Measurements from ENCODE around the gene ZNF574. TPM values are rescaled to one million over a fixed set of nuclear protein-coding genes. Genes with fewer than 3 reads are reported as not detected.

The ZNF574 gene
- total RNA-seq, 1 donor from 2014 or later = 7.1 TPM

DNA sequence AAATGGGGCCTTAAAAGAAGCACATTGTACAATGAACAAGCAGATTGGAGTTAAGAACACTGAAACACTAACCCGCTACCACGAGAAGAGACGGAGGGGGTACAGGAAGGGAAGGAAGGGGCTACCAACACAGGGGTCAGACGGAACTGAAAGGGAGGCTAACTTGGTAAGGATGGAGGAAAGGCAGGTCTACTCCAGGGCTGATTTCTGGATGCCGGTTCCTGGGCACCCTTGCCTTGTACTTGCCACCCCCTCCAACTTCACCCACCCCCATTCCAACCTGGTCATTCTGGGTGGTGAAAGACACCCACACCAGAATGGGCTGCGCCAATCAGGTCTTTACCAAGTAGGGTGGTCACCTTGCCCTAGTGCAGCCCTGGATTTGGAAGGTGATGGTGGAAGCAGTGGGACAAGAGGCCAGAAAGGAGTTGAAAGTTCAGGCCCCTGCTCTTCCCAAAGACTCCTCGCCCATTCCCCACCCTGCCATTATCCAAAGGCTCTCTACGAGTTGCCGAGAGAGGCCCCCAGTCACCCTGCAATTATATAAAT, 10.3 kb downstream of the ZNF574 start:
- peaks cover 9% of the 10 kb centered on the region for H3K36me3 ChIP-seq
- H3K4me3 ChIP-seq = no peak overlapping the region
- H3K27ac ChIP-seq (replicated peaks) = no peak overlapping the region
- intact Hi-C loops (cut with micrococcal nuclease) = no loop called here
- TF ChIP-seq, protein P1, sequence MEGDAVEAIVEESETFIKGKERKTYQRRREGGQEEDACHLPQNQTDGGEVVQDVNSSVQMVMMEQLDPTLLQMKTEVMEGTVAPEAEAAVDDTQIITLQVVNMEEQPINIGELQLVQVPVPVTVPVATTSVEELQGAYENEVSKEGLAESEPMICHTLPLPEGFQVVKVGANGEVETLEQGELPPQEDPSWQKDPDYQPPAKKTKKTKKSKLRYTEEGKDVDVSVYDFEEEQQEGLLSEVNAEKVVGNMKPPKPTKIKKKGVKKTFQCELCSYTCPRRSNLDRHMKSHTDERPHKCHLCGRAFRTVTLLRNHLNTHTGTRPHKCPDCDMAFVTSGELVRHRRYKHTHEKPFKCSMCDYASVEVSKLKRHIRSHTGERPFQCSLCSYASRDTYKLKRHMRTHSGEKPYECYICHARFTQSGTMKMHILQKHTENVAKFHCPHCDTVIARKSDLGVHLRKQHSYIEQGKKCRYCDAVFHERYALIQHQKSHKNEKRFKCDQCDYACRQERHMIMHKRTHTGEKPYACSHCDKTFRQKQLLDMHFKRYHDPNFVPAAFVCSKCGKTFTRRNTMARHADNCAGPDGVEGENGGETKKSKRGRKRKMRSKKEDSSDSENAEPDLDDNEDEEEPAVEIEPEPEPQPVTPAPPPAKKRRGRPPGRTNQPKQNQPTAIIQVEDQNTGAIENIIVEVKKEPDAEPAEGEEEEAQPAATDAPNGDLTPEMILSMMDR (IDR thresholded peaks at IDR 0.05; ENCODE audit: borderline replicate concordance) = no peak
- H3K9me3 ChIP-seq (replicated peaks) = no peaks in the 10 kb centered on the region
- no peak for DNase-seq
- H3K4me1 ChIP-seq = peaks cover 14% of the 10 kb centered on the region
- H3K27me3 ChIP-seq (ENCODE audit: low read depth) = no peaks in the 10 kb centered on the region

DNA sequence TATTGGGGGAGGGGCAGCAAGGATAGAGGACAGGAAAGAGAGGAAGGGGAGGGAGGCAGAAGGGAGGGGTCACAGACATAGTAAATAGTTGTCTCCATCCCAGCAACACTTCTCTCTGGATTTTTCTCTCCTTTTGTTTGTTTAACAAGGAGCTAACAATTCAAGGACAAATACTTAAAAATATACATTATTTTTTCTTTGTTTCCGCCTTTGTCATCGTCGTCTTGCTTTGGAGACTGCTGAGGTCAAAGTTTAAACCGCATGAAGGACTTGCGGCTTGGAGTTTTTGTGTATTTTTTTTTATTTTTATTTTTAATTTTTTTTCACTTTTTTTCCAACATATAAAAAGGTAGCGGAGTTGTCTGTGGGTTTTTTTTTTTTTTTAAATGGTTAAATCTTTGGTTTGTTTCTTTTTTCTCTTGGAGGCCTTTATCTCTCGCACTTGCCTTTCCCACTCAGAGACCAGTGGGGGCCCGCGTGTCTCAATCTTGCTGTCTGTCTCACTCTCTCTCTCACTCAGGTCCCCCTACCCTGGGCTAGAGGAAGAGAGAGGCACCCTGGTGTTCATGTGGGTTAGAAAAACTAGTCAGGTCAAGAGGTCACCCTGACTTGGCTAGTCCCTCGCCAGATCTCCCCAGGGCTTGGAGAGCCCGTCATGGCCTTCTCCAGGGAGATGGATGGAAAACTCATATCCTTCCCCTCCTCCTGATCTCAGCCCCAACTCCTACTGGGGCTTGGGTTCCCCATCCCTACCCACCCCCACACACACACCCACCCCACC, 11.0 kb downstream of the ZNF574 start:
- TF ChIP-seq, protein P1 (IDR thresholded peaks at IDR 0.05; ENCODE audit: borderline replicate concordance) = no peak
- intact Hi-C loops (cut with micrococcal nuclease) = no loop called here
- Histone ChIP-seq H3K36me3 (peaks cover 2% of the 10 kb centered on the region), H3K9me3 (replicated peaks) (no peaks in the 10 kb centered on the region), H3K4me3 (no peak overlapping the region), H3K27ac (replicated peaks) (no peak overlapping the region), H3K4me1 (peaks cover 13% of the 10 kb centered on the region), H3K27me3 (ENCODE audit: low read depth) (no peaks in the 10 kb centered on the region)
- no peak for DNase-seq

DNA sequence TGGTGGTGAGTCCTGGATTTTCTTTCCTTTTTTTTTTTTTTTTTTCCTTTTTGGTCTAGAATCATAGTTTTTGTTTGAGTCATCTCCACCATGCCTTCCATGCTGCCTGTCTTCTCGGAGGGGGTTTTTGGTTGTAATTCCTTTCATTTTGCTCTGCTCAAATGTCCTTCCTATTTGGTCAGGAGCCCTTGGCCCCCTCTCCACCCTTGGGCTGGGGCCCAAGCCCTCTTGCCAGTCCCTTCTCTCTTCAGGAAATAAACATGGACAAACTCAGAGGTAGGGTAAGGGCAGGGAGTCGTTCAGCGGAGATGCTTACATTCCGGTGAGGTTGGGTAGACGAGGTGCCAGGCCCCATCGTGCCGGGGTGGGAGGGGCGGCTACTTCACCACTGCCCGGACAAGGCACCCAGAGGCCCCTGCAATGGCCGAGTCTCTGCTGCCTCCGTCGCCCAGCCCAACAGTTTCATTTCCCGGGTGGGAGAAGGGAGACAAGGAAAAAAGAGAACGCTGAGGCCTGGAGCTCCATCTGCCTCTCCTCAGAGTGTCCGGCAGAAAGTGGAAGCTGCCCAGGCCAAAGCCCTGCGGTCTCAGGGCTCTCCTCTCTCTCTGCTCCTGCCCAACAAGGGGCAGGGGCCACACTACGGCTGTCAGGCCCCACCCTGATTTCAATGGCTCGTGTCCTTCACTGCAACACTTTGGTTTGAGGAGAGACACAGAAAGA, 12.7 kb downstream of the ZNF574 start:
- no peak for DNase-seq
- Histone ChIP-seq H3K36me3 (no peaks in the 10 kb centered on the region), H3K9me3 (replicated peaks) (no peaks in the 10 kb centered on the region), H3K27ac (replicated peaks) (peak overlapping the region; percentile 52), H3K27me3 (ENCODE audit: low read depth) (no peaks in the 10 kb centered on the region), H3K4me3 (peak overlapping the region; percentile 10), H3K4me1 (peaks cover 15% of the 10 kb centered on the region)
- TF ChIP-seq, protein P1 (IDR thresholded peaks at IDR 0.05; ENCODE audit: borderline replicate concordance) = no peak
- intact Hi-C loops (cut with micrococcal nuclease) = no loop called here

DNA sequence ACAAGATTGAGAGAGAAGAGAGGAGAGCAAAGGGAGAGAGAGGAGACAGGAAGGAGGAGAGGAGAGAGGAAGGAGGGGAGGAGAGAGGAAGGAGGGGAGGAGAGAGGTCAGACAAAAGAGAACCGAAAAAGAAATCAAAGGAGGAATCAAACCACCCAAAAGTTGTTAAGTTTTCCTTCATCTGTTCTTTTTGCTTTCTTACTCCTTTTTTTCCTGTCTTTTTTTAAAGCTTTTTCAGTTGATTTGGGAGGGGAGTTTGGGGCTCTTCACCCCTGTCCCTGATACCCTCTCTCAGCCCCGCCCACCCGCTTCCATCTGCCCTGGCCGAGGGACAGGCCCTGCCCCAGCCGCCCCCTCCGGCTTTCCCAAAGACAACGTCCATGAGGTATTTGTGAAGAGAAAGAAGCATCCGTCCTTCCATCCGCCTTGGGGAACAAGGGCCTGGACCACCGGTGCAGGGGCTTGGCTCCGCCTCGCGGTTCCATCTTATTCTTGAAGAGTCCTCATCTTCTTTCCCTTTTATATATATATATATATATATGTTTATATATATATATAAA, 13.3 kb downstream of the ZNF574 start:
- H3K36me3 ChIP-seq = no peaks in the 10 kb centered on the region
- no peaks in the 10 kb centered on the region for H3K9me3 ChIP-seq (replicated peaks)
- H3K4me3 ChIP-seq = peak overlapping the region; percentile 10
- H3K27me3 ChIP-seq (ENCODE audit: low read depth) = no peaks in the 10 kb centered on the region
- H3K27ac ChIP-seq (replicated peaks) = peak overlapping the region; percentile 52
- DNase-seq = no peak
- intact Hi-C loops (cut with micrococcal nuclease) = no loop called here
- TF ChIP-seq, protein P1 (IDR thresholded peaks at IDR 0.05; ENCODE audit: borderline replicate concordance) = no peak
- peaks cover 15% of the 10 kb centered on the region for H3K4me1 ChIP-seq

DNA sequence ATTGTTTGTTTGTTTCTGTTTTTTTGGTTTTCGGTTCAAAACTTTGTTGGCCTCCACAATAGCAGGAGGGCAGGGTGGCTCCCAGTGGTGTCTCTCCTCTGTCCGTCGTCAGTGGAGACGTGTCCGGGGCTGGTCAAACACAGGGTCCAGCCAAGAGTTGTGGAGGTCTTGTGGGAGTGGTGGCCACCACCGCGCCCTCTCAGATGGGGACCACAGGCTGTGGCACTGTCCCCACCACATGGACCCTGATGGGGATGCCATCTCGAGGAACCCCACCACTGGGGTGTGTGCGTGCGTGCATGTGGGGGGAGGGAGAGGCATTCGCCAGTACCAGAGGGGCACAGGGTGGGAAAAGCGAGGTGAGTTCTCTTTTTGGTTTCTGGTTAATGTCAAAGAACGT, 13.8 kb downstream of the ZNF574 start:
- Histone ChIP-seq H3K36me3 (no peaks in the 10 kb centered on the region), H3K27me3 (ENCODE audit: low read depth) (peaks cover 5% of the 10 kb centered on the region), H3K4me3 (no peak overlapping the region), H3K27ac (replicated peaks) (no peak overlapping the region), H3K9me3 (replicated peaks) (no peaks in the 10 kb centered on the region), H3K4me1 (peaks cover 15% of the 10 kb centered on the region)
- intact Hi-C loops (cut with micrococcal nuclease) = no loop called here
- DNase-seq = no peak
- TF ChIP-seq, protein P1 (IDR thresholded peaks at IDR 0.05; ENCODE audit: borderline replicate concordance) = no peak
